ENCODE data around the gene AGAP2.

AGAP2 gene

GRCh38 chr12:57735952-57736740, 2.4 kb downstream of the AGAP2 start:
- DNase-seq = no peak

- DNase-seq = no peak
Observed at GRCh38 chr12:57735198-57735855, 3.2 kb downstream of the AGAP2 start.

GRCh38 chr12:57734591-57734990, 4.0 kb downstream of the AGAP2 start:
- no peak for DNase-seq

- DNase-seq = no peak
Observed at GRCh38 chr12:57733928-57734327, 4.6 kb downstream of the AGAP2 start.

- DNase-seq = no peak
Observed at GRCh38 chr12:57732726-57733593, 5.6 kb downstream of the AGAP2 start.

- no peak for DNase-seq
Observed at GRCh38 chr12:57732270-57732669, 6.3 kb downstream of the AGAP2 start.

- no peak for DNase-seq
Observed at GRCh38 chr12:57731411-57732080, 7.0 kb downstream of the AGAP2 start.

- no peak for DNase-seq
Observed at GRCh38 chr12:57730336-57731067, 8.0 kb downstream of the AGAP2 start.

GRCh38 chr12:57729321-57729844, 9.2 kb downstream of the AGAP2 start:
- DNase-seq = no peak

- no peak for DNase-seq
Observed at GRCh38 chr12:57727758-57728395, 10.7 kb downstream of the AGAP2 start.

- DNase-seq = no peak
Observed at GRCh38 chr12:57726884-57727757, 11.4 kb downstream of the AGAP2 start.

- peak in 1 of 5 experiments; percentile 33 for DNase-seq
Observed at GRCh38 chr12:57726151-57726883, 12.2 kb downstream of the AGAP2 start.

- DNase-seq = no peak
Observed at GRCh38 chr12:57725851-57726150, 12.7 kb downstream of the AGAP2 start.

- no peak for DNase-seq
Observed at GRCh38 chr12:57724936-57725740, 13.4 kb downstream of the AGAP2 start.

GRCh38 chr12:57724003-57724935, 14.3 kb downstream of the AGAP2 start:
- DNase-seq = no peak

- no peak for DNase-seq
Observed at GRCh38 chr12:57723630-57723962, 14.9 kb downstream of the AGAP2 start.

- no peak for DNase-seq
Observed at GRCh38 chr12:57722716-57723629, 15.6 kb downstream of the AGAP2 start.
